MCF 10A (cell line): ENCODE results near the gene TM4SF20. TPM values are rescaled to one million over a fixed set of nuclear protein-coding genes. Genes with fewer than 3 reads are reported as not detected.
A peak's percentile ranks its signal among the peaks of the same experiment; 100 is the strongest.

Experiments
- Bru-seq: library from RNA; stranded (reverse); fragments of 400-500 nt; gene quantifications from one replicate; lab custom pipeline; 2021; lab: Mats Ljungman, UMichigan
- BruChase-seq, 2 experiments: library from RNA; stranded (reverse); fragments of 400-500 nt; gene quantifications; one replicate each; lab custom pipeline; 2021; lab: Mats Ljungman, UMichigan
- BruUV-seq: library from RNA; stranded (reverse); fragments of 400-500 nt; replicated peaks from 2 replicates; lab custom pipeline; 2021; lab: Mats Ljungman, UMichigan
- CTCF ChIA-PET: fragments of 300-600 bp; sonication (Branson Sonifier 250); formaldehyde crosslinking; extraction: SDS; loops from one replicate; lab custom pipeline; 2021; ENCODE audit warnings: antibody characterized with exemption, inconsistent platforms; lab: Yijun Ruan, JAX
- POLR2A ChIA-PET: fragments of 300-600, 350-650 bp; sonication (Branson Sonifier 250); formaldehyde crosslinking; extraction: SDS; loops from one replicate; lab custom pipeline; 2020; ENCODE audit warnings: antibody characterized with exemption, inconsistent platforms; lab: Yijun Ruan, JAX
- DNase-seq: peaks from one replicate; pipeline ENCODE4 v3.0.0-alpha.2; 2018; ENCODE audit not compliant: unreplicated experiment
- H3K27ac Mint-ChIP-seq: one replicate; pipeline ENCODE4 v1.8.0; 2022; ENCODE audit warnings: mild to moderate bottlenecking, low read depth, mixed read lengths; ENCODE audit not compliant: unreplicated experiment
- H3K27me3 Mint-ChIP-seq: one replicate; pipeline ENCODE4 v1.8.0; 2022; ENCODE audit warnings: mixed read lengths; ENCODE audit not compliant: insufficient read depth, unreplicated experiment
- H3K36me3 Mint-ChIP-seq: one replicate; pipeline ENCODE4 v1.8.0; 2022; ENCODE audit warnings: mild to moderate bottlenecking, moderate library complexity, mixed read lengths; ENCODE audit not compliant: insufficient read depth, unreplicated experiment
- H3K4me1 Mint-ChIP-seq: one replicate; pipeline ENCODE4 v1.8.0; 2022; ENCODE audit warnings: mixed read lengths; ENCODE audit not compliant: insufficient read depth, unreplicated experiment
- H3K4me3 Mint-ChIP-seq: one replicate; pipeline ENCODE4 v1.8.0; 2022; ENCODE audit warnings: mild to moderate bottlenecking, moderate library complexity, mixed read lengths; ENCODE audit not compliant: unreplicated experiment
- H3K9me3 Mint-ChIP-seq: one replicate; pipeline ENCODE4 v1.8.0; 2022; ENCODE audit warnings: mixed read lengths; ENCODE audit not compliant: unreplicated experiment
- intact Hi-C: fragments of 100-400 bp; cut with micrococcal nuclease; formaldehyde crosslinking; loops from 2 replicates; pipeline ENCODE4 v1.14.1; 2022
- long read RNA-seq: library from polyadenylated mRNA; stranded (forward); transcript quantifications from one replicate; pipeline ENCODE4 v2.0.0, GENCODE V29; 2022
- total RNA-seq: library from RNA; stranded (reverse); gene quantifications from 2 replicates; pipeline ENCODE4 v1.2.3, GENCODE V29; 2022
- TF ChIP-seq, protein P1 (sequence below): fragments of 200-600 bp; IDR thresholded peaks from one replicate; pipeline ENCODE4 v1.8.0; 2022; ENCODE audit warnings: antibody characterized with exemption, mild to moderate bottlenecking; ENCODE audit not compliant: unreplicated experiment

Gene TM4SF20, protein sequence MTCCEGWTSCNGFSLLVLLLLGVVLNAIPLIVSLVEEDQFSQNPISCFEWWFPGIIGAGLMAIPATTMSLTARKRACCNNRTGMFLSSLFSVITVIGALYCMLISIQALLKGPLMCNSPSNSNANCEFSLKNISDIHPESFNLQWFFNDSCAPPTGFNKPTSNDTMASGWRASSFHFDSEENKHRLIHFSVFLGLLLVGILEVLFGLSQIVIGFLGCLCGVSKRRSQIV
- not detected in 2 replicates for total RNA-seq
- percentile 6 among the genes with signal in this experiment for Bru-seq, nascent RNA
- percentile 6 among the genes with signal in this experiment for BruChase-seq, experiment 1, labeled RNA remaining after a 6-hour chase
- BruChase-seq, experiment 2, labeled RNA remaining after a 2-hour chase = not detected
- long read RNA-seq = 0 reads

DNA sequence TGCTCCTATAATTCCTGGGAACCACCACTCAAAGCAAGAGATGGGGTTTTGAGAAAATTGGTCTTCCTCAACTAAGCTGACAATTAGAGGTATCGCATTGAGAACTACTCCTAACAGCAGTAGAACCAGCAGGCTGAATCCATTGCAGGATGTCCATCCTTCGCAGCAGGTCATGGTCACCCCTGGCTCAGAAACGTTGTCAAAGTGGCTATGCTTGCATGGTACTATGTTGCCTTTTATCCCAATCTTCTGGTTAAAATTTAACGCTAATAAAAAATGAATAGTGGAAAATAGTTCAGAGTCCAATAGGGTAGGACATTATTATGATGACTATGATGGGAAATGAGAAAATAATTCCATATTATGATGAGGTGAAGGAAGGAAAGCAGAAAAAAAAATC is at the start of gene TM4SF20:
TM4SF20 (minus strand) TSS at position 212 of the 400 bp plus-strand sequence; CDS start at position 174, 38 bp downstream.
- POLR2A ChIA-PET = interaction anchor here (0.6 to 2.8 kb wide), 9 partner anchors 8 to 1708 kb away, joined by 3 to 13 read pairs (median 3); partner anchors contain the start of genes MFF and SCYGR1
- H3K36me3 Mint-ChIP-seq = no peaks in the 10 kb centered on the region
- CTCF ChIA-PET = interaction anchor here (0.5 to 1.3 kb wide), 5 partner anchors 19 to 31 kb away, joined by 3 to 8 read pairs (median 3); no protein-coding TSS in a partner anchor
- H3K9me3 Mint-ChIP-seq = no peaks in the 10 kb centered on the region
- peak within 1 kb of the TSS; percentile 86 for H3K27ac Mint-ChIP-seq
- BruUV-seq = no TSS peak
- H3K4me1 Mint-ChIP-seq = peaks cover 23% of the 10 kb centered on the region
- intact Hi-C loops = loop anchor here (2.0 kb wide), 1 partner anchor 54 kb away; the partner anchor contains the start of gene MFF
- TF ChIP-seq, protein P1, sequence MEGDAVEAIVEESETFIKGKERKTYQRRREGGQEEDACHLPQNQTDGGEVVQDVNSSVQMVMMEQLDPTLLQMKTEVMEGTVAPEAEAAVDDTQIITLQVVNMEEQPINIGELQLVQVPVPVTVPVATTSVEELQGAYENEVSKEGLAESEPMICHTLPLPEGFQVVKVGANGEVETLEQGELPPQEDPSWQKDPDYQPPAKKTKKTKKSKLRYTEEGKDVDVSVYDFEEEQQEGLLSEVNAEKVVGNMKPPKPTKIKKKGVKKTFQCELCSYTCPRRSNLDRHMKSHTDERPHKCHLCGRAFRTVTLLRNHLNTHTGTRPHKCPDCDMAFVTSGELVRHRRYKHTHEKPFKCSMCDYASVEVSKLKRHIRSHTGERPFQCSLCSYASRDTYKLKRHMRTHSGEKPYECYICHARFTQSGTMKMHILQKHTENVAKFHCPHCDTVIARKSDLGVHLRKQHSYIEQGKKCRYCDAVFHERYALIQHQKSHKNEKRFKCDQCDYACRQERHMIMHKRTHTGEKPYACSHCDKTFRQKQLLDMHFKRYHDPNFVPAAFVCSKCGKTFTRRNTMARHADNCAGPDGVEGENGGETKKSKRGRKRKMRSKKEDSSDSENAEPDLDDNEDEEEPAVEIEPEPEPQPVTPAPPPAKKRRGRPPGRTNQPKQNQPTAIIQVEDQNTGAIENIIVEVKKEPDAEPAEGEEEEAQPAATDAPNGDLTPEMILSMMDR = no peak
- no peak for DNase-seq
- H3K4me3 Mint-ChIP-seq = no peak within 1 kb of the TSS
- no peaks in the 10 kb centered on the region for H3K27me3 Mint-ChIP-seq

- Mint-ChIP-seq H3K9me3 (peaks cover 11% of the 10 kb centered on the region), H3K27me3 (no peaks in the 10 kb centered on the region), H3K4me3 (no peak overlapping the region), H3K36me3 (no peaks in the 10 kb centered on the region), H3K4me1 (no peaks in the 10 kb centered on the region), H3K27ac (no peak overlapping the region)
- TF ChIP-seq, protein P1 = no peak
- intact Hi-C loops = no loop called here
- DNase-seq = no peak
- no TSS peak for BruUV-seq
- ChIA-PET CTCF (interaction anchor here (1.2 kb wide), 1 partner anchor 42 kb away, joined by 3 read pairs; no protein-coding TSS in a partner anchor), POLR2A (interaction anchor here (0.6 kb wide), 1 partner anchor 37 kb away, joined by 3 read pairs; no protein-coding TSS in a partner anchor)
These were observed 49.7 kb upstream of the TM4SF20 start for GRCh38 chr2:227428731-227429285.

- no peaks in the 10 kb centered on the region for H3K4me1 Mint-ChIP-seq
- no peaks in the 10 kb centered on the region for H3K27me3 Mint-ChIP-seq
- CTCF ChIA-PET = interaction anchor here (0.6 kb wide), 1 partner anchor 9 kb away, joined by 3 read pairs; no protein-coding TSS in a partner anchor
- H3K9me3 Mint-ChIP-seq = no peaks in the 10 kb centered on the region
- no TSS peak for BruUV-seq
- no peaks in the 10 kb centered on the region for H3K36me3 Mint-ChIP-seq
- DNase-seq = no peak
- TF ChIP-seq, protein P1 = no peak
- no peak overlapping the region for H3K4me3 Mint-ChIP-seq
- intact Hi-C loops = no loop called here
- POLR2A ChIA-PET = no interaction called here
- H3K27ac Mint-ChIP-seq = no peak overlapping the region
These were observed 44.8 kb upstream of the TM4SF20 start for GRCh38 chr2:227423656-227424499.
